Ascending aorta (tissue), 2 donors: ENCODE results near the gene MED10. TPM values are rescaled to one million over a fixed set of nuclear protein-coding genes. Genes with fewer than 3 reads are reported as not detected.
A peak's percentile ranks its signal among the peaks of the same experiment; 100 is the strongest.

Experiments
- DNase-seq, 2 donors: peaks; one replicate each; pipeline ENCODE4 v3.0.0-alpha.2; 2019; ENCODE audit warnings: low spot score in 2 of 2
- H3K27ac ChIP-seq, 2 donors: fragments of 200-600 bp; sonication (generic); one replicate each; pipeline ENCODE4 v1.5.1; 2016 to 2017; ENCODE audit warnings: mild to moderate bottlenecking in 1 of 2
- H3K27me3 ChIP-seq: fragments of 200-600 bp; sonication (generic); one replicate; pipeline ENCODE4 v1.5.1; 2017
- H3K36me3 ChIP-seq, 2 donors: fragments of 200-600 bp; sonication (generic); one replicate each; pipeline ENCODE4 v1.5.1; 2016
- H3K4me1 ChIP-seq, 2 donors: fragments of 200-600 bp; sonication (generic); one replicate each; pipeline ENCODE4 v1.5.1; 2016 to 2017; ENCODE audit warnings: mild to moderate bottlenecking in 1 of 2
- H3K4me3 ChIP-seq, 2 donors: fragments of 200-600 bp; sonication (generic); one replicate each; pipeline ENCODE4 v1.5.1; 2016 to 2017; ENCODE audit warnings: mild to moderate bottlenecking in 1 of 2
- H3K9me3 ChIP-seq, 2 donors: fragments of 200-600 bp; sonication (generic); one replicate each; pipeline ENCODE4 v1.5.1; 2016
- CTCF ChIP-seq, 3 experiments: fragments of 200-600 bp in 2 of 3; fragments of 450-650 bp in 1 of 3; sonication (generic) in 2 of 3; IDR thresholded peaks; one replicate each; pipeline ENCODE4 v1.5.1; 2016 to 2019; ENCODE audit warnings: antibody characterized with exemption in 3 of 3, mild to moderate bottlenecking in 1 of 3, moderate library complexity in 1 of 3
- intact Hi-C: fragments of 100-400 bp; cut with DNase I; formaldehyde crosslinking; loops from one replicate; pipeline ENCODE4 v1.15.1; 2023
- total RNA-seq: library from RNA; depleted of rRNA; stranded (reverse); fragments of >200 nt; gene quantifications from one replicate; pipeline ENCODE4 v1.1.0, GENCODE V29; 2016

The MED10 gene
- total RNA-seq, 1 donor from 2014 or later, result 2.9 TPM

GRCh38 chr5:6410421-6410820 lies 32.1 kb upstream of the MED10 start:
- Histone ChIP-seq H3K4me3 (no peak overlapping the region), H3K36me3 (no peaks in the 10 kb centered on the region), H3K27me3 (no peaks in the 10 kb centered on the region), H3K4me1 (no peaks in the 10 kb centered on the region), H3K27ac (no peak overlapping the region), H3K9me3 (no peaks in the 10 kb centered on the region)
- intact Hi-C loops, result no loop called here
- peak in 1 of 2 donors; percentile 16 for DNase-seq
- TF ChIP-seq CTCF (IDR thresholded peaks at IDR 0.05), result no peak

DNA sequence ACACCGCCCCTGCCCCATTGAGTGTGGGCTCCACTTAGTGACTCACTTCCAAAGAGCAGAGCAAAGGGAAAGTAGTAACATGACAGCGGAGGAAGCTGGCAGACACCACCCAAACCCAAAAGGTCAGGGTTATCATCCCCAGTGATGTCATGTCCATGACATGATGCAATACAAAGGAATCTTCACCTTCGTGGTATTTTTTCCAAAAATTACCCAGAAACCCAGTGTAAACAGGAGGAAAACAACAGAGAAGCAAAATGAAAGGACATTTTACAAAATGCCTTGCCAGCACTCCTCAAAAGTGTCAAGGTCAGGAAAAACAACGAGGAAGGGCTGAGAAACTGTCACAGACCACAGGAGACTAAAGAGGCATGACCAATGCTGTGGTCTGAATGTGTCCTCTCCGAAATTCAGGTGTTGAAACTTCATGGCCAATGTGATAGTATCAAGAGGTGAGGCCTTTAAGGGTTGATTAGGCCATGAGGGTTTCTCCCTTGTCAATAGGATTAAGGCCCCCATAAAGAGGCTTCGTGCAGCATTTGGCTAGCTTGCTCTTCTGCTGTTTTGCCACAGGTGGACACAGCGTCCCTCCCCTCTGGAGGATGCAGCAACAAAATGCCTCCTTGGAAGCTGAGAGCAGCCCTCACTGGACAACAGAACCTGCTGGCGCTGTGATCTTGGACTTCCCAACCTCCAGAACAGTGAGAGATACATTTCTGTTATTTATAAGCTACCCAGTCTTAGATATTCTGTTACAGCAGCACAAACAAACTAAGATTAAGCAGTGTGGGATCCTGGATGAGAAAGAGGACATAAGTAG lies 30.5 kb upstream of the MED10 start:
- Histone ChIP-seq H3K27me3 (no peaks in the 10 kb centered on the region), H3K27ac (no peak overlapping the region), H3K36me3 (no peaks in the 10 kb centered on the region), H3K4me1 (no peaks in the 10 kb centered on the region), H3K4me3 (no peak overlapping the region), H3K9me3 (no peaks in the 10 kb centered on the region)
- no peak for TF ChIP-seq CTCF (IDR thresholded peaks at IDR 0.05)
- peak in 1 of 2 donors; percentile 5 for DNase-seq
- intact Hi-C loops, result no loop called here

- no peak overlapping the region for H3K27ac ChIP-seq
- intact Hi-C loops, result no loop called here
- H3K4me1 ChIP-seq, result no peaks in the 10 kb centered on the region
- H3K9me3 ChIP-seq, result no peaks in the 10 kb centered on the region
- no peak for TF ChIP-seq CTCF (IDR thresholded peaks at IDR 0.05)
- H3K36me3 ChIP-seq, result no peaks in the 10 kb centered on the region
- peak in 1 of 2 donors; percentile 25 for DNase-seq
- no peaks in the 10 kb centered on the region for H3K27me3 ChIP-seq
- H3K4me3 ChIP-seq, result no peak overlapping the region
Measured at GRCh38 chr5:6408260-6408596, 29.9 kb upstream of the MED10 start.

GRCh38 chr5:6407558-6408259 lies 29.4 kb upstream of the MED10 start:
- H3K4me1 ChIP-seq, result no peaks in the 10 kb centered on the region
- no peak for TF ChIP-seq CTCF (IDR thresholded peaks at IDR 0.05)
- no peaks in the 10 kb centered on the region for H3K9me3 ChIP-seq
- H3K27ac ChIP-seq, result no peak overlapping the region
- H3K27me3 ChIP-seq, result no peaks in the 10 kb centered on the region
- H3K4me3 ChIP-seq, result no peak overlapping the region
- intact Hi-C loops, result no loop called here
- no peaks in the 10 kb centered on the region for H3K36me3 ChIP-seq
- DNase-seq, result no peak

DNA sequence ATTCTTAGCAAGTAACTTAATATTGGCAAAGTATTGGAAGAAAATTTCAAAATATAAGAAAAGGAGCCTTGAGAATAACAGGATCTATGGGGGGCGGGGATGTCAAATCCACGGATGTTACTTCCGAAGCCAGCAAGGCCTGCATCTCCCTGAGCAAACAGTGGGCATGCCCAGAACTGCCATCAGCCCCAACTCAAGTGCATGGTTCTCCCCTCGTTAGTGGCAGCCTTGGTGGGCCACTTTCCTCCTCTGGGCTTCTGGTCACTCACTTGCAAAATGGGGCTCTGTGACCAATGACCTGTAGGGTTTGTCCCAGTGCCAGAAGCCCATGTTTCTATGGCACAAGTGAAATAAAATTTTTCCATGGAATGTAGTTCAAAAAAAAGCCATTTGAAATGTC lies 27.2 kb upstream of the MED10 start:
- Histone ChIP-seq H3K4me3 (no peak overlapping the region), H3K27ac (no peak overlapping the region), H3K4me1 (no peaks in the 10 kb centered on the region), H3K36me3 (no peaks in the 10 kb centered on the region), H3K27me3 (no peaks in the 10 kb centered on the region), H3K9me3 (no peaks in the 10 kb centered on the region)
- DNase-seq, result no peak
- TF ChIP-seq CTCF (IDR thresholded peaks at IDR 0.05), result no peak
- intact Hi-C loops, result no loop called here
